PC-3 (cell line): ENCODE results near the gene IFNLR1. TPM values are rescaled to one million over a fixed set of nuclear protein-coding genes. Genes with fewer than 3 reads are reported as not detected.

Experiments
- ATAC-seq: fragments of 200-7000 bp; cut with Tn5 transposase; 2 replicates; pipeline ENCODE4 v1.9.1; 2020; ENCODE audit warnings: mild to moderate bottlenecking, moderate library complexity
- BruUV-seq: library from RNA; stranded (reverse); fragments of 400-500 nt; replicated peaks from 2 replicates; lab custom pipeline; 2021; lab: Mats Ljungman, UMichigan
- CTCF ChIA-PET: fragments of 300-600 bp; sonication (Branson Sonifier 250); formaldehyde crosslinking; loops from one replicate; lab custom pipeline; 2022; ENCODE audit warnings: antibody characterized with exemption; lab: Charles Lee
- POLR2A ChIA-PET: fragments of 300-600 bp; sonication (Branson Sonifier 250); formaldehyde crosslinking; loops from one replicate; lab custom pipeline; 2022; ENCODE audit warnings: antibody characterized with exemption; ENCODE audit not compliant: unreplicated experiment; lab: Charles Lee
- DNase-seq: peaks from one replicate; pipeline ENCODE4 v3.0.0-alpha.2; 2015
- H2AFZ ChIP-seq: fragments of 300-600 bp; sonication (generic); 2 replicates; pipeline ENCODE4 v1.6.0; 2016; ENCODE audit warnings: antibody characterized with exemption, low read length
- H3F3A ChIP-seq: fragments of 300-600 bp; sonication (generic); one replicate; pipeline ENCODE4 v1.6.0; 2017; ENCODE audit warnings: antibody characterized with exemption, low read length, control low read depth, mild to moderate bottlenecking; ENCODE audit not compliant: unreplicated experiment
- H3K27ac ChIP-seq: fragments of 300-600 bp; sonication (generic); 2 replicates; pipeline ENCODE4 v1.5.1; 2016; ENCODE audit warnings: mild to moderate bottlenecking, low read length
- H3K27me3 ChIP-seq: fragments of 300-600 bp; sonication (generic); 2 replicates; pipeline ENCODE4 v1.6.1; 2016; ENCODE audit warnings: low read length, mixed read lengths
- H3K36me3 ChIP-seq: fragments of 300-600 bp; sonication (generic); 2 replicates; pipeline ENCODE4 v1.6.1; 2016; ENCODE audit warnings: low read depth, mixed run types, low read length, mixed read lengths
- H3K4me1 ChIP-seq: fragments of 300-600 bp; sonication (generic); 2 replicates; pipeline ENCODE4 v1.5.1; 2016; ENCODE audit warnings: low read length; ENCODE audit not compliant: insufficient read depth
- H3K4me2 ChIP-seq: fragments of 300-600 bp; sonication (generic); 2 replicates; pipeline ENCODE4 v1.6.0; 2016; ENCODE audit warnings: low read length
- H3K4me3 ChIP-seq: fragments of 300-600 bp; sonication (generic); 2 replicates; pipeline ENCODE4 v1.5.1; 2016; ENCODE audit warnings: mild to moderate bottlenecking, low read length, mixed read lengths
- H3K79me2 ChIP-seq: fragments of 300-600 bp; sonication (generic); 2 replicates; pipeline ENCODE4 v1.6.1; 2017; ENCODE audit warnings: low read length, mixed read lengths
- H3K9ac ChIP-seq: fragments of 300-600 bp; sonication (generic); 2 replicates; pipeline ENCODE4 v1.6.0; 2016; ENCODE audit warnings: mild to moderate bottlenecking, low read length
- H3K9me2 ChIP-seq: fragments of 300-600 bp; sonication (generic); replicated peaks from 2 replicates; pipeline ENCODE4 v1.6.1; 2016; ENCODE audit warnings: mixed run types, low read length, mixed read lengths
- H3K9me3 ChIP-seq: fragments of 300-600 bp; sonication (generic); 2 replicates; pipeline ENCODE4 v1.6.1; 2016; ENCODE audit warnings: low read length, mixed read lengths
- H4K20me1 ChIP-seq: fragments of 300-600 bp; sonication (generic); 2 replicates; pipeline ENCODE4 v1.6.1; 2016; ENCODE audit warnings: low read length, mixed read lengths
- CTCF ChIP-seq: fragments of 300-600 bp; sonication (generic); conservative IDR thresholded peaks from 2 replicates; pipeline ENCODE4 v1.5.1; 2017; ENCODE audit warnings: antibody characterized with exemption, low read depth, mild to moderate bottlenecking, low read length
- EZH2 ChIP-seq: fragments of 300-600 bp; sonication (generic); IDR thresholded peaks from one replicate; pipeline ENCODE4 v1.6.1; 2017; ENCODE audit warnings: antibody characterized with exemption, mild to moderate bottlenecking, low read length; ENCODE audit not compliant: unreplicated experiment
- EZH2phosphoT487 ChIP-seq: fragments of 300-600 bp; sonication (generic); IDR thresholded peaks from 2 replicates; pipeline ENCODE4 v1.6.1; 2018; ENCODE audit warnings: mild to moderate bottlenecking, antibody characterized with exemption, low read length, borderline replicate concordance
- intact Hi-C: fragments of 100-400 bp; cut with micrococcal nuclease; formaldehyde crosslinking; loops from 2 replicates; pipeline ENCODE4 v1.9.0; 2023
- total RNA-seq: library from RNA; depleted of rRNA; stranded (reverse); fragments of >200 nt; gene quantifications from 2 replicates; pipeline ENCODE4 v1.2.3, GENCODE V29; 2014

The IFNLR1 gene
- total RNA-seq, 1 experiment from 2014 or later: 9.5 TPM

GRCh38 chr1:24222793-24223192 is 35.7 kb upstream of the IFNLR1 start:
- intact Hi-C loops: no loop called here
- no peak overlapping the region for H2AFZ ChIP-seq
- no peaks in the 10 kb centered on the region for H3K36me3 ChIP-seq
- H3K27me3 ChIP-seq: no peaks in the 10 kb centered on the region
- no peaks in the 10 kb centered on the region for H3F3A ChIP-seq
- no TSS peak for BruUV-seq
- ChIA-PET CTCF (no interaction called here), POLR2A (no interaction called here)
- no peak overlapping the region for H3K27ac ChIP-seq
- H3K9ac ChIP-seq: no peak overlapping the region
- no peaks in the 10 kb centered on the region for H3K9me2 ChIP-seq
- no peaks in the 10 kb centered on the region for H4K20me1 ChIP-seq
- no peaks in the 10 kb centered on the region for H3K79me2 ChIP-seq
- no peak overlapping the region for H3K4me3 ChIP-seq
- no peak for ATAC-seq
- no peaks in the 10 kb centered on the region for H3K9me3 ChIP-seq
- no peak for DNase-seq
- no peak for TF ChIP-seq EZH2phosphoT487
- TF ChIP-seq CTCF: no peak
- no peak for TF ChIP-seq EZH2
- no peaks in the 10 kb centered on the region for H3K4me1 ChIP-seq
- no peak overlapping the region for H3K4me2 ChIP-seq

DNA sequence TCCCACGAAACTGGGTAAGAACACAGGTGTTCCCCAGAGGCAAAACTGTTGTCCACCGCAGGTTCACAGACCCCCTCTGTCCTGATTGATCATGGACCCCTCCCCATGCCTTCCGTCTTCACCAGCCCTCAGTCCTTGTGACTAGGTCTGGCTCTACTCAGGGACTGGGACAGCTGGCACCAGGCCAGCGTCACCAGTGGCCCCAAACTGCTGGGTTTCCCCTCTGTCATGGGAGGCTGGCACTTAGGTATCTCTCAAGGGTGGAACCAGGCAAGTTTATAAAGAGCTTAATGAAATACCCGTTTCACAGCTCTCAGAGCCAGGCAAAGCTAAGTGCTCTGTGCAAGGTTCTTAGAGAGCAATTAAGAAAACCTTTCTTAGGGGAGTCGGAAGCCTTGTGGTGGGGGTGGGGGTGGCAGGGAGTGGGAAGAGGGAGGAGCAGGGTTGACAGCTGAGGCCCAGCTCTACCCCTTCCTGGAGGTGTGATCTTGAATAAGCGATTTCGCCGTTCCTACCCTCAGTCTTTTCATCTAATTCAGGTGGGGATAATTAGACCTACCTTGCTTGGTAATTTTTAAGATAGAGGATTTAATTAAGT is 35.0 kb upstream of the IFNLR1 start:
- no peak overlapping the region for H3K4me3 ChIP-seq
- H3K9me2 ChIP-seq: no peaks in the 10 kb centered on the region
- no peaks in the 10 kb centered on the region for H3K9me3 ChIP-seq
- intact Hi-C loops: no loop called here
- no peaks in the 10 kb centered on the region for H3K79me2 ChIP-seq
- no peaks in the 10 kb centered on the region for H3K27me3 ChIP-seq
- no peak overlapping the region for H3K27ac ChIP-seq
- DNase-seq (no peak), ATAC-seq (no peak)
- H2AFZ ChIP-seq: no peak overlapping the region
- H3F3A ChIP-seq: no peaks in the 10 kb centered on the region
- H4K20me1 ChIP-seq: no peaks in the 10 kb centered on the region
- ChIA-PET CTCF (no interaction called here), POLR2A (no interaction called here)
- no peaks in the 10 kb centered on the region for H3K36me3 ChIP-seq
- H3K4me1 ChIP-seq: no peaks in the 10 kb centered on the region
- no TSS peak for BruUV-seq
- TF ChIP-seq EZH2phosphoT487 (no peak), EZH2 (no peak), CTCF (no peak)
- H3K4me2 ChIP-seq: no peak overlapping the region
- no peak overlapping the region for H3K9ac ChIP-seq

DNA sequence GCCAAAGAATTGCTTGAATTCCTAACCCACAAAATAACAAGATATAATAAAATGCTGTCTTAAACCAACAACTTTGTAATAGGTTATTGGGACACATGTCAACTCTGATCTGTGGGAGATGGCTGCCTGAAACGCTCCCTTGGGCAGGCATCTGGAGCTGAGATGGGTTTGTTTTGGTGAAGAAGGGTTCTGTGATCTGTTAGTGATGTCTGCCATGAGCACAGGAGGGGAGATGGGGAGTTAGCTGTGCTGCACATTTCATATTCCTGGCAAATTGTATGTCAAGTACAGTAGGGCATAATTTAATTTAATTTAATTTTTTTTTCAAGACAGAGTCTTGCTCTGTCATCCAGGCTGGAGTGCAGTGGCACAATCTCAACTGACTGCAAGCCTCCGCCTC is 34.2 kb upstream of the IFNLR1 start:
- TF ChIP-seq EZH2phosphoT487: no peak
- TF ChIP-seq CTCF: no peak
- no peak for TF ChIP-seq EZH2
- Histone ChIP-seq H3K27ac (no peak overlapping the region), H3K9me2 (no peaks in the 10 kb centered on the region), H3K79me2 (no peaks in the 10 kb centered on the region), H3K4me3 (no peak overlapping the region), H4K20me1 (no peaks in the 10 kb centered on the region), H3K27me3 (no peaks in the 10 kb centered on the region), H3F3A (no peaks in the 10 kb centered on the region), H3K36me3 (no peaks in the 10 kb centered on the region), H2AFZ (no peak overlapping the region), H3K4me1 (0 out of 2 replicates have a peak, but pooled peaks cover 6% of the 10 kb centered on the region), H3K4me2 (no peak overlapping the region), H3K9ac (no peak overlapping the region), H3K9me3 (no peaks in the 10 kb centered on the region)
- ChIA-PET CTCF (no interaction called here), POLR2A (no interaction called here)
- ATAC-seq (no peak), DNase-seq (no peak)
- BruUV-seq: no TSS peak
- intact Hi-C loops: no loop called here
